ENCODE data around the gene PPFIA4. TPM values are rescaled to one million over a fixed set of nuclear protein-coding genes. Genes with fewer than 3 reads are reported as not detected.
A peak's percentile ranks its signal among the peaks of the same experiment; 100 is the strongest.

PPFIA4 gene
- total and polyA plus RNA-seq, 9 of the 15 experiments (the other 6 are each of a cell fraction or from before 2014, with no cell fraction given): 0.07 to 12.0 (median 0.70) TPM

GRCh38 chr1:203006948-203007871, 19.1 kb upstream of the PPFIA4 start, which contains the start of gene TMEM183A (continued):
- no peak for TF ChIP-seq EWSR1 (IDR thresholded peaks at IDR 0.05; ENCODE audit: borderline replicate concordance, low read depth, partially characterized antibody)
- no peak for TF ChIP-seq THRB (CRISPR knock-in tag; conservative IDR thresholded peaks at IDR 0.05)
- peak; percentile 44; the same call in 1 of the 2 replicates for TF ChIP-seq CTBP1 (IDR thresholded peaks at IDR 0.05; ENCODE audit: borderline replicate concordance)
- peak; percentile 79 for TF ChIP-seq JUND (IDR thresholded peaks at IDR 0.05; ENCODE audit: borderline replicate concordance, low read depth, low read length)
- TF ChIP-seq JUND (tag; IDR thresholded peaks at IDR 0.05; ENCODE audit: borderline replicate concordance, low read depth, low read length): peak; percentile 60; the same call in 1 of the 3 replicates
- peak; percentile 48; the same call in 1 of the 2 replicates for TF ChIP-seq GABPA (tag; conservative IDR thresholded peaks at IDR 0.05; ENCODE audit: low read depth)
- TF ChIP-seq ZFPM2 (CRISPR knock-in tag; IDR thresholded peaks at IDR 0.05): no peak
- no peak for TF ChIP-seq CTCF (IDR thresholded peaks at IDR 0.05 in 2 of 3, conservative IDR thresholded peaks at IDR 0.05 in 1 of 3; ENCODE audit: insufficient read depth in 2 of 3, low read depth in 1 of 3, low read length in 3 of 3)
- no peak for TF ChIP-seq MIER1 (IDR thresholded peaks at IDR 0.05; ENCODE audit: low read depth)
- TF ChIP-seq HNRNPUL1 (IDR thresholded peaks at IDR 0.05; ENCODE audit: low read length): no peak
- no peak for TF ChIP-seq CLOCK (CRISPR knock-in tag; IDR thresholded peaks at IDR 0.05; ENCODE audit: borderline replicate concordance)
- no peak for TF ChIP-seq XRCC4 (IDR thresholded peaks at IDR 0.05; ENCODE audit: extremely low read depth, insufficient read depth, insufficient read length)
- TF ChIP-seq MBD1 (CRISPR knock-in tag; IDR thresholded peaks at IDR 0.05): no peak
- peak; percentile 34 to 39; a peak in 2 of 4 replicates for TF ChIP-seq FOXA3 (CRISPR knock-in tag; conservative IDR thresholded peaks at IDR 0.05 in 1 of 2, IDR thresholded peaks at IDR 0.05 in 1 of 2)
- TF ChIP-seq GTF2E2 (tag; IDR thresholded peaks at IDR 0.05): peak; percentile 48; the same call in 1 of the 2 replicates
- TF ChIP-seq ASH1L (IDR thresholded peaks at IDR 0.05; ENCODE audit: borderline replicate concordance, low read depth, partially characterized antibody): peak; percentile 48
- TF ChIP-seq EP400 (IDR thresholded peaks at IDR 0.05): peak; percentile 96
- peak; percentile 98 for TF ChIP-seq ATF1 (CRISPR knock-in tag; IDR thresholded peaks at IDR 0.05)
- peak; percentile 100 for TF ChIP-seq ATF1 (tag; IDR thresholded peaks at IDR 0.05)
- TF ChIP-seq ZSCAN29 (IDR thresholded peaks at IDR 0.05): no peak
